Astrocyte of the cerebellum (primary cell): ENCODE results near the gene MRI1.
A peak's percentile ranks its signal among the peaks of the same experiment; 100 is the strongest.

Experiments used
- DNase-seq: peaks from one replicate; pipeline ENCODE4 v3.0.0-alpha.2; 2011; ENCODE audit warnings: low read depth
- H3K4me3 ChIP-seq: 2 replicates; pipeline ENCODE4 v1.5.1; 2011; ENCODE audit warnings: mild to moderate bottlenecking, low read depth, low read length, moderate library complexity
- CTCF ChIP-seq: IDR thresholded peaks from 2 replicates; pipeline ENCODE4 v1.5.1; 2012; ENCODE audit warnings: low read length, low read depth, moderate library complexity, mild to moderate bottlenecking; ENCODE audit errors: missing control alignments
- in situ Hi-C: cut with HindIII; loops from 2 replicates; pipeline ENCODE4 v1.10.0; 2017; ENCODE audit warnings: low sequenced_read_pairs

Gene MRI1

GRCh38 chr19:13764101-13764807 is at the start of gene MRI1:
Gene MRI1 (plus strand): TSS chr19:13764522. CDS start chr19:13764589, 67 bp downstream.
- no peak for TF ChIP-seq CTCF
- H3K4me3 ChIP-seq = peak within 1 kb of the TSS; percentile 66
- in situ Hi-C loops = no loop called here
- no peak for DNase-seq

DNA sequence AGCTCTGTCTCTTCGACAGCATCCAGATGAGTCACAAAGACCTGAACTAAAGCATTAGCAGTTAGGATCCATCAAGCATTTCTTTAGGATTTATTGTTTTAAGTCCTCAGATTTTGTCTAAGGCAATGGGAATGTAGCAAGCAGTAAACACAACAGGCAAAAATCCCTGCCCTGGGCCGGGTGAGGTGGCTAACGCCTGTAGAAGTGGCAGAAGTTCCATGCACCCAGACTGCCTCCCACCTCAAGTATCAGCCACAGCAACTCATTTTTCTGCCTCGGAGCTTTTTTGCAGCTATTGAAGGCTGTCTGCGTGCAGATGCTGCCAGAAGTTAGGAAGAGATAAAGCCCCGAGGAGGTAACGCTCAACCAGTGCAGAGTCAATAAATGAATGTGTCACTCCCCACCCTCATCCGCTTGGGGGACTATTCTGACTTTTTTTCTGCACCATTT is 47.1 kb upstream of the MRI1 start:
- in situ Hi-C loops = loop anchor here (5.0 kb wide), 2 partner anchors 50 to 110 kb away; no protein-coding TSS in a partner anchor
- no peak overlapping the region for H3K4me3 ChIP-seq
- no peak for TF ChIP-seq CTCF
- no peak for DNase-seq

DNA sequence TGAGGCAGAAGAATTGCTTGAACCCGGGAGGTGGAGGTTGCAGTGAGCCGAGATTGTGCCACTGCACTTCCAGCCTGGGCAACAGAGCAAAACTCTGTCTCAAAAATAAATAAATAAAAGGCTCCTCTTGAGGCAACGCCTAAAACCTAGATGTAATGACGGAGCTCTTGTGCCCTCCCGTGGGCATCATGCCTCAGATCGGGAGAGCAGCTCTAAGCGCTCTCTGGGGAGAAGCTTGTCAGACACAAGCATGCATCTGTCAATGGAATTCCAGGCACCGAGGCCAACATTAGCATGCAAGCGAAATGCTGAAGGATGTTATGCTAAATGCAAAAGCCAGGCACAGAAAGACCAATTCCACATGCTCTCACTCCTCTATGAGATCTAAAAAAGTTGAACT is 45.6 kb upstream of the MRI1 start:
- peak; percentile 37 for DNase-seq
- in situ Hi-C loops = loop anchor here (5.0 kb wide), 2 partner anchors 51 to 111 kb away; no protein-coding TSS in a partner anchor
- peak; percentile 44 for TF ChIP-seq CTCF
- no peak overlapping the region for H3K4me3 ChIP-seq

DNA sequence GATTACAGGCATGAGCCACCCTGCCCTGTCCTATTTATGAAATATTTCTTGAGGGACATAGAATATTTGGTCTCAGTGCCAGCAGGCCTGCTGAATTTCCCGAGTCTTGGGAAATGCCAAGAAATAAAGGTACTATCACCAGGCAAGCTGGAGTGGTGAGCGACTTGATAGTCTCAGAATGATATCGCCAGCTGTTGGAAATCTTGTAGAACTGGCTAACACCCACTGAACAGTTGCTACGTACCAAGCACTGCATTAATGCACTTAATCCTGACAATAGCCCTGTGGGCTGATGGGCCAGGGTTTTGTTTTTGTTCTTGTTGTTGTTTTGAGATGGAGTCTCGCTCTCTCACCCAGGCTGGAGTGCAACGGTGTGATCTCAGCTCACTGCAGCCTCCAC is 42.2 kb upstream of the MRI1 start:
- H3K4me3 ChIP-seq = no peak overlapping the region
- DNase-seq = no peak
- in situ Hi-C loops = no loop called here
- TF ChIP-seq CTCF = no peak

GRCh38 chr19:13723206-13723605 is 41.1 kb upstream of the MRI1 start:
- in situ Hi-C loops = no loop called here
- no peak overlapping the region for H3K4me3 ChIP-seq
- no peak for DNase-seq
- TF ChIP-seq CTCF = no peak

- H3K4me3 ChIP-seq = no peak overlapping the region
- DNase-seq = no peak
- in situ Hi-C loops = no loop called here
- no peak for TF ChIP-seq CTCF
These were observed 38.0 kb upstream of the MRI1 start for GRCh38 chr19:13726323-13726722.
